Prostate gland (tissue), 2 donors: ENCODE measurements around the gene WDR26. TPM values are rescaled to one million over a fixed set of nuclear protein-coding genes. Genes with fewer than 3 reads are reported as not detected.
"Not testable (repeated sequence)": the region's sequence is repeated elsewhere in the genome, so short reads cannot be mapped to it uniquely, and the experiment has no call there.

Source experiments
- DNase-seq: peaks from one replicate; pipeline ENCODE4 v3.0.0-alpha.2; 2019; ENCODE audit warnings: low spot score
- H3K27ac ChIP-seq, 2 donors: fragments of 200-600 bp; sonication (generic); 2 replicates each; pipeline ENCODE4 v1.5.1; 2017 to 2019
- H3K27me3 ChIP-seq: fragments of 200-600 bp; sonication (generic); replicated peaks from 2 replicates; pipeline ENCODE4 v1.5.1; 2019; ENCODE audit not compliant: insufficient read depth
- H3K36me3 ChIP-seq, 2 donors: fragments of 200-600 bp; sonication (generic); 1 replicate in 1 of 2; 2 replicates in 1 of 2; pipeline versions ENCODE4 v1.5.1 to v1.8.1; 2017 to 2019
- H3K4me1 ChIP-seq: fragments of 200-600 bp; sonication (generic); replicated peaks from 2 replicates; pipeline ENCODE4 v1.5.1; 2019
- H3K4me3 ChIP-seq, 2 donors: fragments of 200-600 bp; sonication (generic); 2 replicates each; pipeline ENCODE4 v1.5.1; 2017 to 2019
- H3K9me3 ChIP-seq: fragments of 200-600 bp; sonication (generic); 2 replicates; pipeline ENCODE4 v1.5.1; 2017
- CTCF ChIP-seq, 4 experiments: fragments of 200-600 bp in 2 of 4; fragments of 450-650 bp in 2 of 4; sonication (generic) in 2 of 4; IDR thresholded peaks; 1 replicate in 3 of 4; 2 replicates in 1 of 4; pipeline ENCODE4 v1.5.1; 2016 to 2019; ENCODE audit warnings: antibody characterized with exemption in 4 of 4, mild to moderate bottlenecking in 2 of 4, moderate library complexity in 2 of 4
- POLR2A ChIP-seq: fragments of 450-650 bp; IDR thresholded peaks from one replicate; pipeline ENCODE4 v1.6.1; 2016; ENCODE audit warnings: antibody characterized with exemption, mild to moderate bottlenecking
- POLR2AphosphoS5 ChIP-seq: sonication (generic); formaldehyde crosslinking; IDR thresholded peaks from one replicate; pipeline ENCODE4 v1.6.1; 2017; ENCODE audit warnings: antibody characterized with exemption
- WGBS: methylation state at CpG from one replicate; pipeline ENCODE4 v1.1.5; 2018; 5-methylcytosine and 5-hydroxymethylcytosine counted together
- intact Hi-C: fragments of 100-400 bp; cut with DNase I; formaldehyde crosslinking; loops from one replicate; pipeline ENCODE4 v1.14.2; 2022
- total RNA-seq, 2 donors: library from RNA; depleted of rRNA; stranded (reverse); fragments of >200 nt; gene quantifications; one replicate each; pipeline ENCODE4 v1.1.0, GENCODE V29; 2016

WDR26 gene
- total RNA-seq, 2 donors from 2014 or later: 50.7 to 72.9 TPM

GRCh38 chr1:224359207-224359606 is 75.4 kb downstream of the WDR26 start:
- H3K9me3 ChIP-seq: no peaks in the 10 kb centered on the region
- H3K4me1 ChIP-seq: no peaks in the 10 kb centered on the region
- no peaks in the 10 kb centered on the region for H3K36me3 ChIP-seq
- no peak overlapping the region for H3K4me3 ChIP-seq
- H3K27me3 ChIP-seq: no peaks in the 10 kb centered on the region
- no peak for TF ChIP-seq POLR2AphosphoS5
- TF ChIP-seq POLR2A: no peak
- 67% methylated on average over 3 of the region's 3 CpGs for WGBS
- H3K27ac ChIP-seq: no peak overlapping the region
- intact Hi-C loops: loop anchor here (10.0 kb wide), 1 partner anchor 96 kb away; no protein-coding TSS in a partner anchor
- DNase-seq: no peak

- H3K36me3 ChIP-seq: no peaks in the 10 kb centered on the region
- no peaks in the 10 kb centered on the region for H3K9me3 ChIP-seq
- no peak for DNase-seq
- H3K4me1 ChIP-seq: no peaks in the 10 kb centered on the region
- no peak overlapping the region for H3K4me3 ChIP-seq
- H3K27me3 ChIP-seq: no peaks in the 10 kb centered on the region
- TF ChIP-seq CTCF (IDR thresholded peaks at IDR 0.05) (no peak), POLR2AphosphoS5 (no peak), POLR2A (no peak)
- intact Hi-C loops: loop anchor here (10.0 kb wide), 1 partner anchor 97 kb away; no protein-coding TSS in a partner anchor
- no peak overlapping the region for H3K27ac ChIP-seq
- 46% methylated on average over 4 of the region's 4 CpGs for WGBS
Measured at GRCh38 chr1:224358237-224358636, 76.4 kb downstream of the WDR26 start.

GRCh38 chr1:224357626-224358124 is 76.9 kb downstream of the WDR26 start:
- H3K4me1 ChIP-seq: no peaks in the 10 kb centered on the region
- no peaks in the 10 kb centered on the region for H3K27me3 ChIP-seq
- intact Hi-C loops: loop anchor here (10.0 kb wide), 1 partner anchor 97 kb away; no protein-coding TSS in a partner anchor
- H3K36me3 ChIP-seq: no peaks in the 10 kb centered on the region
- H3K27ac ChIP-seq: peak overlapping the region; percentile 80 to 88
- H3K9me3 ChIP-seq: no peaks in the 10 kb centered on the region
- H3K4me3 ChIP-seq: peak overlapping the region; percentile 79 to 91
- peak; percentile 11 for TF ChIP-seq POLR2AphosphoS5
- no peak for TF ChIP-seq POLR2A
- WGBS: 17% methylated on average over 9 of the region's 9 CpGs
- DNase-seq: no peak

GRCh38 chr1:224356685-224357625 is 77.6 kb downstream of the WDR26 start, which contains the start of gene CNIH4:
CNIH4 (plus strand) TSS chr1:224356879; CDS start chr1:224356925, 46 bp downstream.
- DNase-seq: peak; percentile 95
- intact Hi-C loops: loop anchor here (10.0 kb wide), 1 partner anchor 98 kb away; no protein-coding TSS in a partner anchor
- H3K27ac ChIP-seq: peak within 1 kb of the TSS; percentile 80 to 88
- under 1% methylated on average over 78 of the region's 78 CpGs for WGBS
- no peaks in the 10 kb centered on the region for H3K27me3 ChIP-seq
- no peaks in the 10 kb centered on the region for H3K36me3 ChIP-seq
- H3K4me1 ChIP-seq: no peaks in the 10 kb centered on the region
- peak within 1 kb of the TSS; percentile 79 to 91 for H3K4me3 ChIP-seq
- H3K9me3 ChIP-seq: no peaks in the 10 kb centered on the region
- TF ChIP-seq CTCF (IDR thresholded peaks at IDR 0.05) (no peak), POLR2A (peak; percentile 95), POLR2AphosphoS5 (peak; percentile 99)

GRCh38 chr1:224353975-224354925 is 80.3 kb downstream of the WDR26 start:
- TF ChIP-seq CTCF (IDR thresholded peaks at IDR 0.05): no peak
- TF ChIP-seq POLR2AphosphoS5: peak; percentile 6
- no peaks in the 10 kb centered on the region for H3K9me3 ChIP-seq
- no peak overlapping the region for H3K4me3 ChIP-seq
- intact Hi-C loops: loop anchor here (10.0 kb wide), 1 partner anchor 101 kb away; no protein-coding TSS in a partner anchor
- 74% methylated on average over 5 of the region's 5 CpGs for WGBS
- no peaks in the 10 kb centered on the region for H3K27me3 ChIP-seq
- H3K36me3 ChIP-seq: no peaks in the 10 kb centered on the region
- no peak overlapping the region for H3K27ac ChIP-seq
- no peaks in the 10 kb centered on the region for H3K4me1 ChIP-seq
- no peak for DNase-seq

- DNase-seq, H3K27me3 ChIP-seq, H3K27ac ChIP-seq, H3K9me3 ChIP-seq, H3K4me1 ChIP-seq, H3K4me3 ChIP-seq, H3K36me3 ChIP-seq: not testable (repeated sequence)
- 96% methylated on average over 48 of the region's 49 CpGs for WGBS
- intact Hi-C loops: loop anchor here (10.0 kb wide), 1 partner anchor 102 kb away; no protein-coding TSS in a partner anchor
Measured at GRCh38 chr1:224352436-224353085, 82.0 kb downstream of the WDR26 start.

- WGBS: 92% methylated on average over 29 of the region's 30 CpGs
- intact Hi-C loops: loop anchor here (10.0 kb wide), 1 partner anchor 105 kb away; no protein-coding TSS in a partner anchor
- not testable (repeated sequence) for H3K27ac ChIP-seq
Measured at GRCh38 chr1:224349716-224350115, 84.9 kb downstream of the WDR26 start.

More at GRCh38 chr1:224349716-224350115, 84.9 kb downstream of the WDR26 start:
- not testable (repeated sequence) for H3K27me3 ChIP-seq, DNase-seq, H3K4me1 ChIP-seq, H3K9me3 ChIP-seq, H3K4me3 ChIP-seq, H3K36me3 ChIP-seq
